PC-3 (cell line): ENCODE results near the gene ZNF106. TPM values are rescaled to one million over a fixed set of nuclear protein-coding genes. Genes with fewer than 3 reads are reported as not detected.

Experiments
- ATAC-seq: fragments of 200-7000 bp; cut with Tn5 transposase; 2 replicates; pipeline ENCODE4 v1.9.1; 2020; ENCODE audit warnings: mild to moderate bottlenecking, moderate library complexity
- Bru-seq: library from RNA; stranded (reverse); fragments of 400-500 nt; gene quantifications from one replicate; lab custom pipeline; 2021; lab: Mats Ljungman, UMichigan
- BruChase-seq, 2 experiments: library from RNA; stranded (reverse); fragments of 400-500 nt; gene quantifications; one replicate each; lab custom pipeline; 2021; lab: Mats Ljungman, UMichigan
- BruUV-seq: library from RNA; stranded (reverse); fragments of 400-500 nt; replicated peaks from 2 replicates; lab custom pipeline; 2021; lab: Mats Ljungman, UMichigan
- CTCF ChIA-PET: fragments of 300-600 bp; sonication (Branson Sonifier 250); formaldehyde crosslinking; loops from one replicate; lab custom pipeline; 2022; ENCODE audit warnings: antibody characterized with exemption; lab: Charles Lee
- POLR2A ChIA-PET: fragments of 300-600 bp; sonication (Branson Sonifier 250); formaldehyde crosslinking; loops from one replicate; lab custom pipeline; 2022; ENCODE audit warnings: antibody characterized with exemption; ENCODE audit not compliant: unreplicated experiment; lab: Charles Lee
- DNase-seq: peaks from one replicate; pipeline ENCODE4 v3.0.0-alpha.2; 2015
- H2AFZ ChIP-seq: fragments of 300-600 bp; sonication (generic); 2 replicates; pipeline ENCODE4 v1.6.0; 2016; ENCODE audit warnings: antibody characterized with exemption, low read length
- H3F3A ChIP-seq: fragments of 300-600 bp; sonication (generic); one replicate; pipeline ENCODE4 v1.6.0; 2017; ENCODE audit warnings: antibody characterized with exemption, low read length, control low read depth, mild to moderate bottlenecking; ENCODE audit not compliant: unreplicated experiment
- H3K27ac ChIP-seq: fragments of 300-600 bp; sonication (generic); 2 replicates; pipeline ENCODE4 v1.5.1; 2016; ENCODE audit warnings: mild to moderate bottlenecking, low read length
- H3K27me3 ChIP-seq: fragments of 300-600 bp; sonication (generic); 2 replicates; pipeline ENCODE4 v1.6.1; 2016; ENCODE audit warnings: low read length, mixed read lengths
- H3K36me3 ChIP-seq: fragments of 300-600 bp; sonication (generic); 2 replicates; pipeline ENCODE4 v1.6.1; 2016; ENCODE audit warnings: low read depth, mixed run types, low read length, mixed read lengths
- H3K4me1 ChIP-seq: fragments of 300-600 bp; sonication (generic); 2 replicates; pipeline ENCODE4 v1.5.1; 2016; ENCODE audit warnings: low read length; ENCODE audit not compliant: insufficient read depth
- H3K4me2 ChIP-seq: fragments of 300-600 bp; sonication (generic); 2 replicates; pipeline ENCODE4 v1.6.0; 2016; ENCODE audit warnings: low read length
- H3K4me3 ChIP-seq: fragments of 300-600 bp; sonication (generic); 2 replicates; pipeline ENCODE4 v1.5.1; 2016; ENCODE audit warnings: mild to moderate bottlenecking, low read length, mixed read lengths
- H3K79me2 ChIP-seq: fragments of 300-600 bp; sonication (generic); 2 replicates; pipeline ENCODE4 v1.6.1; 2017; ENCODE audit warnings: low read length, mixed read lengths
- H3K9ac ChIP-seq: fragments of 300-600 bp; sonication (generic); 2 replicates; pipeline ENCODE4 v1.6.0; 2016; ENCODE audit warnings: mild to moderate bottlenecking, low read length
- H3K9me2 ChIP-seq: fragments of 300-600 bp; sonication (generic); replicated peaks from 2 replicates; pipeline ENCODE4 v1.6.1; 2016; ENCODE audit warnings: mixed run types, low read length, mixed read lengths
- H3K9me3 ChIP-seq: fragments of 300-600 bp; sonication (generic); 2 replicates; pipeline ENCODE4 v1.6.1; 2016; ENCODE audit warnings: low read length, mixed read lengths
- H4K20me1 ChIP-seq: fragments of 300-600 bp; sonication (generic); 2 replicates; pipeline ENCODE4 v1.6.1; 2016; ENCODE audit warnings: low read length, mixed read lengths
- CTCF ChIP-seq: fragments of 300-600 bp; sonication (generic); conservative IDR thresholded peaks from 2 replicates; pipeline ENCODE4 v1.5.1; 2017; ENCODE audit warnings: antibody characterized with exemption, low read depth, mild to moderate bottlenecking, low read length
- EZH2 ChIP-seq: fragments of 300-600 bp; sonication (generic); IDR thresholded peaks from one replicate; pipeline ENCODE4 v1.6.1; 2017; ENCODE audit warnings: antibody characterized with exemption, mild to moderate bottlenecking, low read length; ENCODE audit not compliant: unreplicated experiment
- EZH2phosphoT487 ChIP-seq: fragments of 300-600 bp; sonication (generic); IDR thresholded peaks from 2 replicates; pipeline ENCODE4 v1.6.1; 2018; ENCODE audit warnings: mild to moderate bottlenecking, antibody characterized with exemption, low read length, borderline replicate concordance
- intact Hi-C: fragments of 100-400 bp; cut with micrococcal nuclease; formaldehyde crosslinking; loops from 2 replicates; pipeline ENCODE4 v1.9.0; 2023
- long read RNA-seq: library from polyadenylated mRNA; unstranded; transcript quantifications from one replicate; pipeline ENCODE4 v2.0.0, GENCODE V29; 2021; ENCODE audit not compliant: unreplicated experiment
- total RNA-seq: library from RNA; depleted of rRNA; stranded (reverse); fragments of >200 nt; gene quantifications from 2 replicates; pipeline ENCODE4 v1.2.3, GENCODE V29; 2014; rRNA removed

ZNF106 gene
- total RNA-seq (25.6 and 26.8 TPM in 2 replicates), Bru-seq, nascent RNA (percentile 75 among the genes with signal in this experiment), BruChase-seq, experiment 1, labeled RNA remaining after a 6-hour chase (percentile 89 among the genes with signal in this experiment), BruChase-seq, experiment 2, labeled RNA remaining after a 2-hour chase (percentile 79 among the genes with signal in this experiment)
- long read RNA-seq, full-length matches to known transcripts: 4 of 98 reads
- long read RNA-seq, partial matches to known transcripts: 65 of 98 reads
- long read RNA-seq, other reads (novel, unspliced or antisense): 29 of 98 reads

DNA sequence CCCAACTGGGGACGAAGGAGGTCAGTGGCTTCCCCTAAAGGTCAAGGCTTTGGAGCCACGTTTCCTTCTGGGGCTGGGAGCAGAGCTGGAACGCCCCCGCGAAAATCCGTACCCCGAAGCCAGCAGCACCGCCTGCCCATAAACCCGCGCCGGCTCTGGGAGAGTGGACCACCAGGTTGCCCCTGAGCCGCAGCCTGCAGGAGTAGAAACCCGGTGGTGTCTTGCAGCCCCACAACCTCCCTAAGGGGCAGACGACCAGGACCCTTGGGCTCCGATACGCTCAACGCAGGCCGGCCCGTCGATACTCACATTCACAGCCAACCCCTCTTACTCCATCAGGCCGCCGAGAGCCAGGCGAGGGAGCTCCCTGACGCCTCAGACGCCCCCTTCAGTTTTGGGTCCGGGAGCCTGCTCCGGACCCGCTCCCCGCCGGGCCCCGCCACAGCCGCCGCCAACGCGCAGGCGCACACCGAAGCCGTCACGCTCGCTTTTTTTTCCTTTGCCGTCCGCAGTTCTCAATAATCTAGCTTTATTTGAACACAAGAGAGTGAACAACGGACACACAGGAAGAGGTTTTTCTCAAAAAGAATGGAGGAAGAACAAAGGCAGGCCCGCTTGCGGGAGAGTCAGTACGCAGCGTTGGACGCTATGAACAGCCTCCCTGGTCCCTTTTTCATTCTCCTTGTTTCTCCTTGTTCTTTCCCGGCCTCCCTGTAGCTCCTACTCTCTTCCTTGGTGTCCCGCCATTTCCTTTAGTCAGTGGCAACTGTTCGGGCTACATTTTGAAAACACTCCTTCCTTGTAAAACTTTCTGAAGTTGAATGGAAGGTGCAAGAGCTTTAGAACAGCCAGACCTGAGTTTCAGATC lies at the start of gene ZNF106:
ZNF106 (minus strand) TSS at position 471 of the 868 bp plus-strand sequence. CDS start 18,852 bp downstream, outside the sequence.
- CTCF ChIA-PET: interaction anchor here (1.0 kb wide), 1 partner anchor 14 kb away, joined by 3 read pairs; no protein-coding TSS in a partner anchor
- Histone ChIP-seq H3K9me3 (no peaks in the 10 kb centered on the region), H2AFZ (peak within 1 kb of the TSS; percentile 98), H4K20me1 (no peaks in the 10 kb centered on the region), H3K4me1 (peaks cover 21% of the 10 kb centered on the region), H3F3A (no peaks in the 10 kb centered on the region), H3K4me2 (peak within 1 kb of the TSS; percentile 96), H3K27ac (peak within 1 kb of the TSS; percentile 88), H3K79me2 (peaks cover 50% of the 10 kb centered on the region), H3K36me3 (no peaks in the 10 kb centered on the region), H3K27me3 (no peaks in the 10 kb centered on the region), H3K9me2 (no peaks in the 10 kb centered on the region), H3K9ac (peak within 1 kb of the TSS; percentile 94), H3K4me3 (peak within 1 kb of the TSS; percentile 88)
- intact Hi-C loops: no loop called here
- TSS peak; percentile 62 for BruUV-seq
- peak; percentile 91 for DNase-seq
- ATAC-seq: peak; percentile 29
- TF ChIP-seq EZH2 (no peak), CTCF (0 out of 2 replicates have a peak, but pooled peaks have one; percentile 18), EZH2phosphoT487 (no peak)
- POLR2A ChIA-PET: interaction anchor here (0.6 to 0.7 kb wide), 5 partner anchors 8 to 1594 kb away, joined by 3 to 16 read pairs (median 5); partner anchors contain the start of gene STARD9

GRCh38 chr15:42533246-42533645 lies 42.3 kb upstream of the ZNF106 start:
- BruUV-seq: no TSS peak
- DNase-seq: no peak
- Histone ChIP-seq H3K4me3 (no peak overlapping the region), H3K36me3 (no peaks in the 10 kb centered on the region; the same call in 1 of the 2 replicates), H3F3A (no peaks in the 10 kb centered on the region), H3K27ac (no peak overlapping the region), H2AFZ (no peak overlapping the region), H3K79me2 (no peaks in the 10 kb centered on the region), H3K9me2 (no peaks in the 10 kb centered on the region), H3K9me3 (no peaks in the 10 kb centered on the region), H3K4me2 (no peak overlapping the region), H4K20me1 (no peaks in the 10 kb centered on the region), H3K27me3 (no peaks in the 10 kb centered on the region), H3K4me1 (no peaks in the 10 kb centered on the region), H3K9ac (no peak overlapping the region)
- no peak for ATAC-seq
- ChIA-PET POLR2A (no interaction called here), CTCF (no interaction called here)
- intact Hi-C loops: no loop called here
- TF ChIP-seq EZH2 (no peak), EZH2phosphoT487 (no peak), CTCF (no peak)
